Stimulated activated CD4-positive, alpha-beta T cell treated with anti-CD3 and anti-CD28 coated beads, TNF-alpha, amount 100 ng/mL, for 1 hour (primary cell): Measurements from ENCODE around the gene GPRASP2.
"Not testable (repeated sequence)": the region's sequence is repeated elsewhere in the genome, so short reads cannot be mapped to it uniquely, and the experiment has no call there.

Experiments used
- DNase-seq, 3 donors: peaks; one replicate each; pipeline ENCODE4 v3.0.0-alpha.2; 2020; ENCODE audit warnings: low read depth in 3 of 3, low spot score in 1 of 3

The GPRASP2 gene

GRCh38 chrX:102712216-102712966 lies at the start of gene GPRASP2:
Gene GPRASP2, plus strand, starts transcription at chrX:102712448. Its CDS starts 2,422 bp downstream, at chrX:102714870.
- no peak for DNase-seq

- DNase-seq: not testable (repeated sequence)
Observed at GRCh38 chrX:102663820-102664219, 48.4 kb upstream of the GPRASP2 start.

GRCh38 chrX:102667034-102667433 lies 45.2 kb upstream of the GPRASP2 start:
- DNase-seq: not testable (repeated sequence)

- no peak for DNase-seq
Observed at GRCh38 chrX:102669526-102669925, 42.7 kb upstream of the GPRASP2 start.

GRCh38 chrX:102672856-102673255 lies 39.4 kb upstream of the GPRASP2 start:
- DNase-seq: no peak

- not testable (repeated sequence) for DNase-seq
Observed at GRCh38 chrX:102677479-102677878, 34.8 kb upstream of the GPRASP2 start.

- DNase-seq: no peak
Observed at GRCh38 chrX:102684772-102685520, 27.3 kb upstream of the GPRASP2 start.

GRCh38 chrX:102694749-102695148 lies 17.5 kb upstream of the GPRASP2 start:
- no peak for DNase-seq

- no peak for DNase-seq
Observed at GRCh38 chrX:102696306-102696705, 15.9 kb upstream of the GPRASP2 start.

- DNase-seq: no peak
Observed at GRCh38 chrX:102697494-102697893, 14.8 kb upstream of the GPRASP2 start.

GRCh38 chrX:102708900-102709299 lies 3.3 kb upstream of the GPRASP2 start:
- no peak for DNase-seq

- no peak for DNase-seq
Observed at GRCh38 chrX:102711872-102712215, 404 bp upstream of the GPRASP2 start.

GRCh38 chrX:102712981-102713625 lies 855 bp downstream of the GPRASP2 start:
- no peak for DNase-seq

- no peak for DNase-seq
Observed at GRCh38 chrX:102714994-102715393, 2.7 kb downstream of the GPRASP2 start.

- no peak for DNase-seq
Observed at GRCh38 chrX:102715967-102716366, 3.7 kb downstream of the GPRASP2 start.

GRCh38 chrX:102720237-102721168 lies 8.3 kb downstream of the GPRASP2 start, which contains the start of gene GPRASP3:
Gene GPRASP3, plus strand, starts transcription at chrX:102720743. Its CDS starts 28,253 bp downstream, at chrX:102748996.
- peak; percentile 12 to 50 (median 33) for DNase-seq

GRCh38 chrX:102721169-102721506 lies 8.9 kb downstream of the GPRASP2 start:
- not testable (repeated sequence) for DNase-seq

GRCh38 chrX:102723456-102723855 lies 11.2 kb downstream of the GPRASP2 start:
- DNase-seq: no peak

- DNase-seq: no peak
Observed at GRCh38 chrX:102727761-102728160, 15.5 kb downstream of the GPRASP2 start.

- DNase-seq: no peak
Observed at GRCh38 chrX:102728646-102729045, 16.4 kb downstream of the GPRASP2 start.

- DNase-seq: no peak
Observed at GRCh38 chrX:102739657-102740056, 27.4 kb downstream of the GPRASP2 start.
